ENCODE results near the gene PDCD10. TPM values are rescaled to one million over a fixed set of nuclear protein-coding genes. Genes with fewer than 3 reads are reported as not detected.

PDCD10 gene
- polyA plus RNA-seq, 1 of the 3 experiments (the other 2 are of a cell fraction) = 29.0 TPM

DNA sequence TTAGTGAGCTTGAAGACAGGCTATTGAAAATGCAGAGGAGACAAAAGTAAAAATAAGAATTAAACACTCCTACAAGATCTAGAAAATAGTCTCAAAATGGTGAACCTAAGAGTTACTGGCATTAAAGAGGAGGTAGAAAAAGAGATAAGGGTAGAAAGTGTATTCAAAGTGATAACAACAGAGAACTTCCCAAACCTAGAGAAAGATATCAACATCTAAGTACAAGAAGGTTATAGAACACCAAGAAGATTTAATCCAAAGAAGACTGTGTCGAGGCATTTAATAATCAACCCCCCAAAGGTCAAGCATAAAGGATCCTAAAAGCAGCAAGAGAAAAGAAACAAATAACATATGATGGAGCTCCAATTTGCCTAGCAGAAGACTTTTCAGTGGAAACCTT, 23.3 kb downstream of the PDCD10 start:
- Histone ChIP-seq H3F3A (replicated peaks; ENCODE audit: insufficient read depth) (no peaks in the 10 kb centered on the region), H2AFZ (ENCODE audit: low read depth) (no peak overlapping the region), H3K4me1 (ENCODE audit: control insufficient read depth in 1 of 2, insufficient read depth in 2 of 2, low read depth in 1 of 2, low read length in 1 of 2) (no peaks in the 10 kb centered on the region; a peak in 1 of 4 replicates), H3K27ac (ENCODE audit: low read depth in 2 of 2, low read length in 1 of 2) (no peak overlapping the region), H4K20me1 (ENCODE audit: insufficient read depth) (peaks cover 35% of the 10 kb centered on the region), H3K9me2 (no peaks in the 10 kb centered on the region), H3K36me3 (replicated peaks in 1 of 2; ENCODE audit: control insufficient read depth in 1 of 2, insufficient read depth in 2 of 2, low read length in 1 of 2) (peaks cover 26 to 37% of the 10 kb centered on the region in 2 experiments), H3K9me3 (no peaks in the 10 kb centered on the region), H3K4me2 (no peak overlapping the region), H3K27me3 (ENCODE audit: insufficient read depth) (no peaks in the 10 kb centered on the region), H3K79me2 (ENCODE audit: insufficient read depth) (peaks cover 71% of the 10 kb centered on the region), H3K9ac (no peak overlapping the region), H3K4me3 (ENCODE audit: low read depth in 2 of 2, low read length in 1 of 2) (no peak overlapping the region)
- TF ChIP-seq FOSL2 (IDR thresholded peaks at IDR 0.05; ENCODE audit: borderline replicate concordance, low read depth) = no peak
- TF ChIP-seq TCF12 (IDR thresholded peaks at IDR 0.05) = no peak
- TF ChIP-seq, protein P1, sequence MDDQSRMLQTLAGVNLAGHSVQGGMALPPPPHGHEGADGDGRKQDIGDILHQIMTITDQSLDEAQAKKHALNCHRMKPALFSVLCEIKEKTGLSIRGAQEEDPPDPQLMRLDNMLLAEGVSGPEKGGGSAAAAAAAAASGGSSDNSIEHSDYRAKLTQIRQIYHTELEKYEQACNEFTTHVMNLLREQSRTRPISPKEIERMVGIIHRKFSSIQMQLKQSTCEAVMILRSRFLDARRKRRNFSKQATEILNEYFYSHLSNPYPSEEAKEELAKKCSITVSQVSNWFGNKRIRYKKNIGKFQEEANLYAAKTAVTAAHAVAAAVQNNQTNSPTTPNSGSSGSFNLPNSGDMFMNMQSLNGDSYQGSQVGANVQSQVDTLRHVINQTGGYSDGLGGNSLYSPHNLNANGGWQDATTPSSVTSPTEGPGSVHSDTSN (IDR thresholded peaks at IDR 0.05) = no peak
- no peak for TF ChIP-seq NRF1 (IDR thresholded peaks at IDR 0.05; ENCODE audit: low read depth, low read length)
- TF ChIP-seq CHD2 (IDR thresholded peaks at IDR 0.05; ENCODE audit: low read length, partially characterized antibody) = no peak
- no peak for TF ChIP-seq RAD21 (IDR thresholded peaks at IDR 0.05; ENCODE audit: low read length)
- TF ChIP-seq GABPA (IDR thresholded peaks at IDR 0.05; ENCODE audit: low read depth) = no peak
- TF ChIP-seq NFIC (IDR thresholded peaks at IDR 0.05; ENCODE audit: borderline replicate concordance) = no peak
- TF ChIP-seq SIN3A (IDR thresholded peaks at IDR 0.05; ENCODE audit: borderline replicate concordance, low read depth, low read length) = no peak
- TF ChIP-seq, protein P2, sequence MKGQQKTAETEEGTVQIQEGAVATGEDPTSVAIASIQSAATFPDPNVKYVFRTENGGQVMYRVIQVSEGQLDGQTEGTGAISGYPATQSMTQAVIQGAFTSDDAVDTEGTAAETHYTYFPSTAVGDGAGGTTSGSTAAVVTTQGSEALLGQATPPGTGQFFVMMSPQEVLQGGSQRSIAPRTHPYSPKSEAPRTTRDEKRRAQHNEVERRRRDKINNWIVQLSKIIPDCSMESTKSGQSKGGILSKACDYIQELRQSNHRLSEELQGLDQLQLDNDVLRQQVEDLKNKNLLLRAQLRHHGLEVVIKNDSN (IDR thresholded peaks at IDR 0.05; ENCODE audit: borderline replicate concordance, low read depth) = no peak
- TF ChIP-seq SMC3 (IDR thresholded peaks at IDR 0.05; ENCODE audit: low read depth, low read length) = no peak
- ChIA-PET POLR2A (no interaction called here), CTCF (interaction anchor here (0.6 kb wide), 1 partner anchor 1016 kb away, joined by 3 read pairs; no protein-coding TSS in a partner anchor)
- WGBS (ENCODE audit: low lambda C conversion rate) = 100% methylated on average over 1 of the region's 1 CpG
- no peak for DNase-seq

DNA sequence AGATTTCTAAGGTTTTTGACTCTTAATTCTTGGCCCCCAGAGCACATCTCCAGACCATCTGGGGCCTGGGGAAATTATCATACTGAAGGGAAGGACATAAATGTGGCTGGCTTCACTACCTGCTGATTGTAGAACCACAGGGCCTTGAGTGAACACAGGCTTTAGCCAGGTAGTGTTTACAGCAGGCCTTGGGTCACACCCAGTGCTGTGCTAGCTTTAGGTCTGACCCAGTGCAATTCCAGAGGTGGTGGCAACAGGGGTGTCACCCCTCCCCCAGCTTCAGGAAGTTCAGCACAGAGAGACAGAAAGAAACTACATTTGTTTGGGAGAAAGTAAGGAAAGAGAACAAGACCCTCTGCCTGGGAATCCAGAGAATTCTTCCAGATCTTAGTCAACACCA, 24.1 kb downstream of the PDCD10 start:
- Histone ChIP-seq H3K4me2 (no peak overlapping the region), H3K36me3 (replicated peaks in 1 of 2; ENCODE audit: control insufficient read depth in 1 of 2, insufficient read depth in 2 of 2, low read length in 1 of 2) (peaks cover 27 to 37% of the 10 kb centered on the region in 2 experiments), H3K27ac (ENCODE audit: low read depth in 2 of 2, low read length in 1 of 2) (no peak overlapping the region), H3K9ac (no peak overlapping the region), H3K27me3 (ENCODE audit: insufficient read depth) (no peaks in the 10 kb centered on the region), H3K79me2 (ENCODE audit: insufficient read depth) (peaks cover 65% of the 10 kb centered on the region), H3F3A (replicated peaks; ENCODE audit: insufficient read depth) (no peaks in the 10 kb centered on the region), H4K20me1 (ENCODE audit: insufficient read depth) (peaks cover 33% of the 10 kb centered on the region), H3K4me1 (ENCODE audit: control insufficient read depth in 1 of 2, insufficient read depth in 2 of 2, low read depth in 1 of 2, low read length in 1 of 2) (peaks cover 0 to under 1% of the 10 kb centered on the region in 2 experiments; a peak in 2 of 4 replicates), H3K4me3 (ENCODE audit: low read depth in 2 of 2, low read length in 1 of 2) (no peak overlapping the region), H2AFZ (ENCODE audit: low read depth) (no peak overlapping the region), H3K9me3 (no peaks in the 10 kb centered on the region), H3K9me2 (no peaks in the 10 kb centered on the region)
- ChIA-PET POLR2A (no interaction called here), CTCF (interaction anchor here (1.6 kb wide), 1 partner anchor 25 kb away, joined by 7 read pairs; no protein-coding TSS in a partner anchor)
- DNase-seq = no peak
- no peak for TF ChIP-seq ELF1 (IDR thresholded peaks at IDR 0.05)
- TF ChIP-seq FOXM1 (IDR thresholded peaks at IDR 0.05; ENCODE audit: low read depth) = no peak
- TF ChIP-seq TCF12 (IDR thresholded peaks at IDR 0.05) = no peak
- TF ChIP-seq FOXJ3 (CRISPR knock-in tag; IDR thresholded peaks at IDR 0.05) = no peak
- no peak for TF ChIP-seq MEF2A (IDR thresholded peaks at IDR 0.05; ENCODE audit: borderline replicate concordance, low read depth)
- TF ChIP-seq, protein P3, sequence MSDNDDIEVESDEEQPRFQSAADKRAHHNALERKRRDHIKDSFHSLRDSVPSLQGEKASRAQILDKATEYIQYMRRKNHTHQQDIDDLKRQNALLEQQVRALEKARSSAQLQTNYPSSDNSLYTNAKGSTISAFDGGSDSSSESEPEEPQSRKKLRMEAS (IDR thresholded peaks at IDR 0.05; ENCODE audit: low read depth) = no peak
- TF ChIP-seq, protein P4, sequence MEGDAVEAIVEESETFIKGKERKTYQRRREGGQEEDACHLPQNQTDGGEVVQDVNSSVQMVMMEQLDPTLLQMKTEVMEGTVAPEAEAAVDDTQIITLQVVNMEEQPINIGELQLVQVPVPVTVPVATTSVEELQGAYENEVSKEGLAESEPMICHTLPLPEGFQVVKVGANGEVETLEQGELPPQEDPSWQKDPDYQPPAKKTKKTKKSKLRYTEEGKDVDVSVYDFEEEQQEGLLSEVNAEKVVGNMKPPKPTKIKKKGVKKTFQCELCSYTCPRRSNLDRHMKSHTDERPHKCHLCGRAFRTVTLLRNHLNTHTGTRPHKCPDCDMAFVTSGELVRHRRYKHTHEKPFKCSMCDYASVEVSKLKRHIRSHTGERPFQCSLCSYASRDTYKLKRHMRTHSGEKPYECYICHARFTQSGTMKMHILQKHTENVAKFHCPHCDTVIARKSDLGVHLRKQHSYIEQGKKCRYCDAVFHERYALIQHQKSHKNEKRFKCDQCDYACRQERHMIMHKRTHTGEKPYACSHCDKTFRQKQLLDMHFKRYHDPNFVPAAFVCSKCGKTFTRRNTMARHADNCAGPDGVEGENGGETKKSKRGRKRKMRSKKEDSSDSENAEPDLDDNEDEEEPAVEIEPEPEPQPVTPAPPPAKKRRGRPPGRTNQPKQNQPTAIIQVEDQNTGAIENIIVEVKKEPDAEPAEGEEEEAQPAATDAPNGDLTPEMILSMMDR (IDR thresholded peaks at IDR 0.05) = no peak
- no peak for TF ChIP-seq EP300 (IDR thresholded peaks at IDR 0.05; ENCODE audit: borderline replicate concordance in 1 of 2, low read depth in 1 of 2, low read length in 1 of 2)
- TF ChIP-seq, protein P5, sequence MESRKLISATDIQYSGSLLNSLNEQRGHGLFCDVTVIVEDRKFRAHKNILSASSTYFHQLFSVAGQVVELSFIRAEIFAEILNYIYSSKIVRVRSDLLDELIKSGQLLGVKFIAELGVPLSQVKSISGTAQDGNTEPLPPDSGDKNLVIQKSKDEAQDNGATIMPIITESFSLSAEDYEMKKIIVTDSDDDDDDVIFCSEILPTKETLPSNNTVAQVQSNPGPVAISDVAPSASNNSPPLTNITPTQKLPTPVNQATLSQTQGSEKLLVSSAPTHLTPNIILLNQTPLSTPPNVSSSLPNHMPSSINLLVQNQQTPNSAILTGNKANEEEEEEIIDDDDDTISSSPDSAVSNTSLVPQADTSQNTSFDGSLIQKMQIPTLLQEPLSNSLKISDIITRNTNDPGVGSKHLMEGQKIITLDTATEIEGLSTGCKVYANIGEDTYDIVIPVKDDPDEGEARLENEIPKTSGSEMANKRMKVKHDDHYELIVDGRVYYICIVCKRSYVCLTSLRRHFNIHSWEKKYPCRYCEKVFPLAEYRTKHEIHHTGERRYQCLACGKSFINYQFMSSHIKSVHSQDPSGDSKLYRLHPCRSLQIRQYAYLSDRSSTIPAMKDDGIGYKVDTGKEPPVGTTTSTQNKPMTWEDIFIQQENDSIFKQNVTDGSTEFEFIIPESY (IDR thresholded peaks at IDR 0.05; ENCODE audit: borderline replicate concordance, low read depth) = no peak
- no peak for TF ChIP-seq NRF1 (IDR thresholded peaks at IDR 0.05; ENCODE audit: low read depth, low read length)
- TF ChIP-seq SIN3A (IDR thresholded peaks at IDR 0.05; ENCODE audit: borderline replicate concordance, low read depth, low read length) = no peak
- TF ChIP-seq EZH2phosphoT487 (IDR thresholded peaks at IDR 0.05; ENCODE audit: borderline replicate concordance, low read depth) = no peak
- no peak for TF ChIP-seq TEAD4 (IDR thresholded peaks at IDR 0.05; ENCODE audit: borderline replicate concordance, insufficient read depth)
- no peak for TF ChIP-seq TAF1 (IDR thresholded peaks at IDR 0.05; ENCODE audit: borderline replicate concordance, low read depth, low read length)
- TF ChIP-seq FOSL2 (IDR thresholded peaks at IDR 0.05; ENCODE audit: borderline replicate concordance, low read depth) = no peak
- no peak for TF ChIP-seq YY1 (IDR thresholded peaks at IDR 0.05; ENCODE audit: low read depth)
